IMR-90 (cell line): Measurements from ENCODE around the gene KATNA1. TPM values are rescaled to one million over a fixed set of nuclear protein-coding genes. Genes with fewer than 3 reads are reported as not detected.
"Not testable (repeated sequence)": the region's sequence is repeated elsewhere in the genome, so short reads cannot be mapped to it uniquely, and the experiment has no call there.

Experiments used
- ATAC-seq: fragments of 200-7000 bp; cut with Tn5 transposase; 2 replicates; pipeline ENCODE4 v1.9.1; 2020; ENCODE audit warnings: low read depth, mild to moderate bottlenecking, moderate library complexity
- BruUV-seq: library from RNA; stranded (reverse); fragments of 400-500 nt; replicated peaks from 2 replicates; lab custom pipeline; 2021; lab: Mats Ljungman, UMichigan
- CTCF ChIA-PET: fragments of 300-600 bp; formaldehyde crosslinking; extraction: SDS; loops from one replicate; lab custom pipeline; 2021; ENCODE audit warnings: antibody characterized with exemption; lab: Yijun Ruan, JAX
- POLR2A ChIA-PET: fragments of 300-600 bp; sonication (Branson Sonifier 250); formaldehyde crosslinking; loops from one replicate; lab custom pipeline; 2022; ENCODE audit warnings: antibody characterized with exemption; ENCODE audit not compliant: unreplicated experiment; lab: Charles Lee
- DNase-seq: peaks from one replicate; pipeline ENCODE4 v3.0.0; 2013
- H2AFZ ChIP-seq: replicated peaks from 2 replicates; pipeline ENCODE3; 2013; ENCODE audit warnings: low read length, mild to moderate bottlenecking; ENCODE audit not compliant: poor library complexity
- H2AK5ac ChIP-seq: 2 replicates; pipeline ENCODE4 v1.6.1; 2013; ENCODE audit warnings: low read depth, low read length, inconsistent platforms
- H2AK9ac ChIP-seq: replicated peaks from 2 replicates; pipeline ENCODE3; 2013; ENCODE audit warnings: mild to moderate bottlenecking, low read depth, low read length, moderate library complexity; ENCODE audit not compliant: poor library complexity
- H2BK120ac ChIP-seq: 2 replicates; pipeline ENCODE4 v1.6.1; 2013; ENCODE audit warnings: low read depth, low read length, inconsistent platforms
- H2BK15ac ChIP-seq: 3 replicates; pipeline ENCODE4 v1.6.1; 2013; ENCODE audit warnings: low read depth, low read length, inconsistent platforms
- H2BK20ac ChIP-seq: 2 replicates; pipeline ENCODE4 v1.6.1; 2013; ENCODE audit warnings: low read depth, mild to moderate bottlenecking, inconsistent platforms, low read length, moderate library complexity
- H2BK5ac ChIP-seq: 2 replicates; pipeline ENCODE4 v1.6.1; 2013; ENCODE audit warnings: mild to moderate bottlenecking, low read depth, low read length, inconsistent platforms; ENCODE audit not compliant: poor library complexity, severe bottlenecking
- H3K14ac ChIP-seq: replicated peaks from 2 replicates; pipeline ENCODE4 v1.6.1; 2013; ENCODE audit warnings: low read depth, low read length, inconsistent platforms
- H3K18ac ChIP-seq: 2 replicates; pipeline ENCODE4 v1.6.1; 2013; ENCODE audit warnings: low read depth, low read length, control low read depth
- H3K23ac ChIP-seq: 2 replicates; pipeline ENCODE4 v1.6.1; 2013; ENCODE audit warnings: low read depth, low read length, inconsistent platforms
- H3K27ac ChIP-seq: 2 replicates; pipeline ENCODE4 v1.5.1; 2013; ENCODE audit warnings: mild to moderate bottlenecking, control low read depth, low read length; ENCODE audit not compliant: insufficient read depth
- H3K27me3 ChIP-seq: 2 replicates; pipeline ENCODE4 v1.6.1; 2013; ENCODE audit warnings: low read length; ENCODE audit not compliant: control insufficient read depth, insufficient read depth
- H3K36me3 ChIP-seq: 2 replicates; pipeline ENCODE4 v1.6.1; 2013; ENCODE audit warnings: low read length, mixed read lengths; ENCODE audit not compliant: control insufficient read depth, insufficient read depth
- H3K4ac ChIP-seq: 2 replicates; pipeline ENCODE4 v1.6.1; 2013; ENCODE audit warnings: low read depth, low read length, inconsistent platforms
- H3K4me1 ChIP-seq: 2 replicates; pipeline ENCODE4 v1.6.1; 2013; ENCODE audit warnings: low read length, mixed read lengths; ENCODE audit not compliant: control insufficient read depth, insufficient read depth
- H3K4me2 ChIP-seq: 2 replicates; pipeline ENCODE4 v1.6.1; 2013; ENCODE audit warnings: low read depth, mild to moderate bottlenecking, control low read depth, low read length, moderate library complexity
- H3K4me3 ChIP-seq: 2 replicates; pipeline ENCODE4 v1.5.1; 2013; ENCODE audit warnings: low read depth, mild to moderate bottlenecking, control low read depth, low read length, moderate library complexity; ENCODE audit not compliant: insufficient read depth
- H3K56ac ChIP-seq: 2 replicates; pipeline ENCODE4 v1.6.1; 2013; ENCODE audit warnings: low read length, inconsistent platforms; ENCODE audit not compliant: insufficient read depth; ENCODE audit errors: extremely low read depth
- H3K79me1 ChIP-seq, 2 experiments: 2 replicates each; pipeline ENCODE4 v1.6.1; 2013; ENCODE audit warnings: low read length in 2 of 2, inconsistent platforms in 1 of 2, low read depth in 1 of 2
- H3K9ac ChIP-seq: 2 replicates; pipeline ENCODE4 v1.6.1; 2013; ENCODE audit warnings: low read depth, low read length, control low read depth
- H3K9me1 ChIP-seq: 2 replicates; pipeline ENCODE4 v1.6.1; 2013; ENCODE audit warnings: low read length, inconsistent platforms; ENCODE audit not compliant: insufficient read depth
- H3K9me3 ChIP-seq: 2 replicates; pipeline ENCODE4 v1.6.1; 2013; ENCODE audit warnings: low read length; ENCODE audit not compliant: control insufficient read depth, insufficient read depth
- H4K20me1 ChIP-seq: 2 replicates; pipeline ENCODE4 v1.6.1; 2013; ENCODE audit warnings: low read length, inconsistent platforms; ENCODE audit not compliant: insufficient read depth
- H4K5ac ChIP-seq: 2 replicates; pipeline ENCODE4 v1.6.1; 2013; ENCODE audit warnings: mild to moderate bottlenecking, low read depth, low read length, control low read depth
- H4K8ac ChIP-seq, 2 experiments: 2 replicates each; pipeline ENCODE4 v1.6.1; 2013; ENCODE audit warnings: low read depth in 2 of 2, low read length in 2 of 2, control low read depth in 1 of 2, inconsistent platforms in 1 of 2
- H4K91ac ChIP-seq: 2 replicates; pipeline ENCODE4 v1.6.1; 2013; ENCODE audit warnings: low read depth, low read length, inconsistent platforms; ENCODE audit not compliant: insufficient read depth
- dilution Hi-C: fragments of 300-500 bp; cut with HindIII; formaldehyde crosslinking; loops from one replicate; pipeline ENCODE4 v1.14.3; 2018; ENCODE audit warnings: low sequenced_read_pairs; ENCODE audit not compliant: unreplicated experiment
- in situ Hi-C: fragments of 300-500 bp; cut with MboI; formaldehyde crosslinking; loops from 3 replicates; pipeline ENCODE4 v1.14.3; 2019; ENCODE audit warnings: low sequenced_read_pairs, inconsistent platforms, mixed read lengths
- intact Hi-C: fragments of 100-400 bp; cut with micrococcal nuclease; formaldehyde crosslinking; loops from 2 replicates; pipeline ENCODE4 v1.10.0; 2022
- polyA plus RNA-seq, 3 experiments: library from polyadenylated mRNA; depleted of rRNA; stranded (reverse); fragments of >200 nt; gene quantifications; 2 replicates each; pipeline ENCODE4 v1.2.3, GENCODE V29; 2012; ENCODE audit warnings: low replicate concordance in 1 of 3
- total RNA-seq: library from RNA; depleted of rRNA; stranded (reverse); fragments of >200 nt; gene quantifications from 2 replicates; pipeline ENCODE4 v1.2.3, GENCODE V29; 2012

Gene KATNA1
- total and polyA plus RNA-seq, 2 of the 4 experiments (the other 2 are of a cell fraction), result 15.3 to 24.6 TPM

DNA sequence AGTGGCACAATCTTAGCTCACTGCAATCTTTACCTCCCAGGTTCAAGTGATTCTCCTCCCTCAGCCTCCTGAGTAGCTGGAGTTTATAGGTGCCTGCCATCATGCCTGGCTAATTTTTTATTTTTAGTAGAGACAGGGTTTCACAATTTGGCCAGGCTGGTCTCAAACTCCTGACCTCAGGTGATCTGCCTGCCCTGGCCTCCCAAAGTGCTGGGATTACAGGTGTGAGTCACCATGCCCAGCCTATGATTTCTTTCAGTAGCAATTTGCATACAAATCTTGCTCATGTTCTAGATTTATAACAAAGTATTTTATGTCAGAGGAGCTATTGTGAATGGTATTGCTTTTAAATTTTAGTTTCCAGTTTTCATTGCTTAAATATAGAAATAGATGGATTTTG, 23.8 kb upstream of the KATNA1 start:
- H2BK5ac ChIP-seq, H4K20me1 ChIP-seq, H3K4me1 ChIP-seq, H3K4me3 ChIP-seq, H3K56ac ChIP-seq, H4K5ac ChIP-seq, dilution Hi-C loops, H3K27me3 ChIP-seq, H3K4me2 ChIP-seq, ATAC-seq, H4K91ac ChIP-seq, H2BK120ac ChIP-seq, H3K14ac ChIP-seq, H2AFZ ChIP-seq, H3K27ac ChIP-seq, H3K4ac ChIP-seq, BruUV-seq, H2BK20ac ChIP-seq, DNase-seq, H3K9ac ChIP-seq, H3K18ac ChIP-seq, H2BK15ac ChIP-seq, H2AK9ac ChIP-seq, POLR2A ChIA-PET, H2AK5ac ChIP-seq, H3K9me1 ChIP-seq, in situ Hi-C loops, intact Hi-C loops, H3K23ac ChIP-seq, H4K8ac ChIP-seq, CTCF ChIA-PET, H3K9me3 ChIP-seq: not testable (repeated sequence)
- Histone ChIP-seq H3K79me1 (peaks cover 6 to 11% of the 10 kb centered on the region in 2 experiments; a peak in 2 of 4 replicates), H3K36me3 (peaks cover 41% of the 10 kb centered on the region)
